ENCODE measurements around the gene PBX1. TPM values are rescaled to one million over a fixed set of nuclear protein-coding genes. Genes with fewer than 3 reads are reported as not detected.

PBX1 gene
- total RNA-seq, 1 donor from 2014 or later: 29.7 TPM

- TF ChIP-seq, protein P1, sequence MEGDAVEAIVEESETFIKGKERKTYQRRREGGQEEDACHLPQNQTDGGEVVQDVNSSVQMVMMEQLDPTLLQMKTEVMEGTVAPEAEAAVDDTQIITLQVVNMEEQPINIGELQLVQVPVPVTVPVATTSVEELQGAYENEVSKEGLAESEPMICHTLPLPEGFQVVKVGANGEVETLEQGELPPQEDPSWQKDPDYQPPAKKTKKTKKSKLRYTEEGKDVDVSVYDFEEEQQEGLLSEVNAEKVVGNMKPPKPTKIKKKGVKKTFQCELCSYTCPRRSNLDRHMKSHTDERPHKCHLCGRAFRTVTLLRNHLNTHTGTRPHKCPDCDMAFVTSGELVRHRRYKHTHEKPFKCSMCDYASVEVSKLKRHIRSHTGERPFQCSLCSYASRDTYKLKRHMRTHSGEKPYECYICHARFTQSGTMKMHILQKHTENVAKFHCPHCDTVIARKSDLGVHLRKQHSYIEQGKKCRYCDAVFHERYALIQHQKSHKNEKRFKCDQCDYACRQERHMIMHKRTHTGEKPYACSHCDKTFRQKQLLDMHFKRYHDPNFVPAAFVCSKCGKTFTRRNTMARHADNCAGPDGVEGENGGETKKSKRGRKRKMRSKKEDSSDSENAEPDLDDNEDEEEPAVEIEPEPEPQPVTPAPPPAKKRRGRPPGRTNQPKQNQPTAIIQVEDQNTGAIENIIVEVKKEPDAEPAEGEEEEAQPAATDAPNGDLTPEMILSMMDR (IDR thresholded peaks at IDR 0.05): no peak
- DNase-seq (ENCODE audit: extremely low spot score, unreplicated experiment): no peak
- Mint-ChIP-seq H3K27ac (ENCODE audit: unreplicated experiment) (no peak overlapping the region), H3K4me3 (ENCODE audit: unreplicated experiment) (no peak overlapping the region), H3K36me3 (ENCODE audit: unreplicated experiment) (no peaks in the 10 kb centered on the region), H3K4me1 (ENCODE audit: unreplicated experiment) (no peaks in the 10 kb centered on the region), H3K27me3 (ENCODE audit: unreplicated experiment) (no peaks in the 10 kb centered on the region), H3K9me3 (ENCODE audit: unreplicated experiment) (peaks cover 4% of the 10 kb centered on the region)
Observed at GRCh38 chr1:164886101-164886500, 327.1 kb downstream of the PBX1 start.

DNA sequence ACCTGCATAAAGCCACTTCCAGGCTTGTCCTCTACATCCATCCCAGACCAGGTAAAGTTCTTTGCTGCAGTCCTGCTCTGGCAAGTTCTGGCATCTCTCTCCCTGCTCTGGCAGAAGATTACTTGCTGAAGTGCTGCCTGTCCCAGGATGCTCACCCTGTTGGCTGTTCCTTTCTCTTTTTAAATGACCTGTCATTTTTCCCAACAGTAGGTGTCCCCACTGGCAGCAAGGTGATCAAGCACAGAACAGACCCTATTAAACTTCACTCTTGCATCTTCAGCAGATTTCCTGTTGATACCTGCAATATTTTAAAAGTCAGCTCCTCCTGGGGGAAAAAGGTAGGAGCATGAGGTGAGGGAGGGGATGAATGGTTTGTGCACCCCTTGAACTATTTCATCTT lies 332.6 kb downstream of the PBX1 start:
- Mint-ChIP-seq H3K27ac (ENCODE audit: unreplicated experiment) (no peak overlapping the region), H3K27me3 (ENCODE audit: unreplicated experiment) (no peaks in the 10 kb centered on the region), H3K4me1 (ENCODE audit: unreplicated experiment) (no peaks in the 10 kb centered on the region), H3K4me3 (ENCODE audit: unreplicated experiment) (no peak overlapping the region), H3K36me3 (ENCODE audit: unreplicated experiment) (no peaks in the 10 kb centered on the region), H3K9me3 (ENCODE audit: unreplicated experiment) (peaks cover 4% of the 10 kb centered on the region)
- DNase-seq (ENCODE audit: extremely low spot score, unreplicated experiment): no peak
- TF ChIP-seq, protein P1 (IDR thresholded peaks at IDR 0.05): no peak

DNA sequence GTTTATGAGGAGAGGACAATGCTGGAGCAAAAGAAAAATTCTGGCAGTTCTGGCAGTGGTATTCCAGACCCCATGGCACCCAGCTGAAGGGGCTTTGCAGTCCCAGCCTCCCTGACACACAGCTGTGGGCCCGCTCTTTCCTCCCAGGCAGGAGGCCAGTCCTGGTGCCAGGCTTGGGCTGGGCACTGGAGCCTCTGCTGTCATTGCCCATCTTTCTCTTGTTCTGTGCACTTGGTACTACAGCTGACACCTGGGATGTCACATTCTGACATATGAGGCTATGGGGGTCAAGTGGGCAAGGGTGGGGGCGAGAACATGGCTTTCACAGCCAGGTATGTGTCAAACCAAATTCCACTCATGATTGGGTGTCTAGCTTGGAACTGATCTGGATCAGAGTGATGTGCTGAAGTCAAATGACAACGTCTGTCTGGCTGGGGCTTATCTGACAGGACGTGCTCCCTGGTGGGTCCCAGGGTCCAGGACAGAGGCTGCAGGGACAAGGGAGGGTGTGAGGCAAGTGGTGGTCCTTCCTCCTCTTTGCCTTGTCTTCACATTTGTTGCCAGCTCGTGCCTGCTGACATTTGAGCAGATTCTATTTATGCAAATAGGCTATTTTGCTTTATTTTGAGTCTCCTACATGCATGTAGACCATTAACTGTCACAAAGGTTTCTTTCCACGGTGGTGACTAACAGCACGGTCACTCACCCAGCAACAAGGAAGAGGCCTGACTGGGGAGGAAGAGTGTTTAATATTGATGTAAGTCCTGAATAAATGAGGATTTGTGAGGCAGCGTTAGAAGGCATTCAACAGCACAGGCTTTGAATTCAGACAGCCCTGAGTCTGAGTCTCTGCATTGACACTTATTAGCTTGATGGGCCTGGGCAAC lies 336.3 kb downstream of the PBX1 start:
- DNase-seq (ENCODE audit: extremely low spot score, unreplicated experiment): no peak
- Mint-ChIP-seq H3K27me3 (ENCODE audit: unreplicated experiment) (peaks cover 2% of the 10 kb centered on the region), H3K4me1 (ENCODE audit: unreplicated experiment) (no peaks in the 10 kb centered on the region), H3K9me3 (ENCODE audit: unreplicated experiment) (peaks cover 13% of the 10 kb centered on the region), H3K36me3 (ENCODE audit: unreplicated experiment) (no peaks in the 10 kb centered on the region), H3K4me3 (ENCODE audit: unreplicated experiment) (no peak overlapping the region), H3K27ac (ENCODE audit: unreplicated experiment) (no peak overlapping the region)
- TF ChIP-seq, protein P1 (IDR thresholded peaks at IDR 0.05): no peak

GRCh38 chr1:164901031-164901430 lies 342.0 kb downstream of the PBX1 start:
- H3K27me3 Mint-ChIP-seq (ENCODE audit: unreplicated experiment): peaks cover 2% of the 10 kb centered on the region
- H3K4me1 Mint-ChIP-seq (ENCODE audit: unreplicated experiment): no peaks in the 10 kb centered on the region
- TF ChIP-seq, protein P1 (IDR thresholded peaks at IDR 0.05): no peak
- H3K27ac Mint-ChIP-seq (ENCODE audit: unreplicated experiment): no peak overlapping the region
- H3K36me3 Mint-ChIP-seq (ENCODE audit: unreplicated experiment): no peaks in the 10 kb centered on the region
- peaks cover 13% of the 10 kb centered on the region for H3K9me3 Mint-ChIP-seq (ENCODE audit: unreplicated experiment)
- DNase-seq (ENCODE audit: extremely low spot score, unreplicated experiment): no peak
- no peak overlapping the region for H3K4me3 Mint-ChIP-seq (ENCODE audit: unreplicated experiment)

Measured in osteocyte (in vitro differentiated cells).